Stimulated activated CD4-positive, alpha-beta T cell treated with anti-CD3 and anti-CD28 coated beads, TNF-alpha, amount 100 ng/mL, for 1 hour (primary cell): ENCODE data around the gene ZNF385B.
"Not testable (repeated sequence)": the region's sequence is repeated elsewhere in the genome, so short reads cannot be mapped to it uniquely, and the experiment has no call there.

Experiments
- DNase-seq, 3 donors: peaks; one replicate each; pipeline ENCODE4 v3.0.0-alpha.2; 2020; ENCODE audit warnings: low read depth in 3 of 3, low spot score in 1 of 3

Gene ZNF385B

GRCh38 chr2:179513181-179513580 lies 348.2 kb downstream of the ZNF385B start:
- DNase-seq: no peak

GRCh38 chr2:179512281-179513035 lies 349.0 kb downstream of the ZNF385B start:
- DNase-seq: no peak

- DNase-seq: no peak
Measured at GRCh38 chr2:179511105-179511789, 350.2 kb downstream of the ZNF385B start.

- DNase-seq: no peak
Measured at GRCh38 chr2:179495315-179495714, 366.1 kb downstream of the ZNF385B start.

GRCh38 chr2:179488563-179488962 lies 372.8 kb downstream of the ZNF385B start:
- no peak for DNase-seq

GRCh38 chr2:179487010-179487731 lies 374.2 kb downstream of the ZNF385B start:
- no peak for DNase-seq

GRCh38 chr2:179483131-179483530 lies 378.3 kb downstream of the ZNF385B start:
- no peak for DNase-seq

GRCh38 chr2:179479947-179480346 lies 381.5 kb downstream of the ZNF385B start:
- DNase-seq: no peak

- no peak for DNase-seq
Measured at GRCh38 chr2:179478771-179479170, 382.6 kb downstream of the ZNF385B start.

GRCh38 chr2:179470992-179471391 lies 390.4 kb downstream of the ZNF385B start:
- no peak for DNase-seq

- no peak for DNase-seq
Measured at GRCh38 chr2:179470089-179470488, 391.3 kb downstream of the ZNF385B start.

GRCh38 chr2:179467960-179468359 lies 393.5 kb downstream of the ZNF385B start:
- DNase-seq: no peak

- no peak for DNase-seq
Measured at GRCh38 chr2:179467111-179467510, 394.3 kb downstream of the ZNF385B start.

GRCh38 chr2:179461420-179461819 lies 400.0 kb downstream of the ZNF385B start:
- no peak for DNase-seq

- no peak for DNase-seq
Measured at GRCh38 chr2:179460181-179460929, 401.1 kb downstream of the ZNF385B start.

- not testable (repeated sequence) for DNase-seq
Measured at GRCh38 chr2:179458113-179458512, 403.3 kb downstream of the ZNF385B start.

- no peak for DNase-seq
Measured at GRCh38 chr2:179455824-179456223, 405.6 kb downstream of the ZNF385B start.

GRCh38 chr2:179455172-179455524 lies 406.3 kb downstream of the ZNF385B start:
- DNase-seq: no peak

GRCh38 chr2:179454443-179455171 lies 406.8 kb downstream of the ZNF385B start:
- no peak for DNase-seq

GRCh38 chr2:179449010-179449409 lies 412.4 kb downstream of the ZNF385B start:
- no peak for DNase-seq
